ENCODE measurements around the gene RGL3.
A peak's percentile ranks its signal among the peaks of the same experiment; 100 is the strongest.
"Not testable (repeated sequence)": the region's sequence is repeated elsewhere in the genome, so short reads cannot be mapped to it uniquely, and the experiment has no call there.

Gene RGL3

DNA sequence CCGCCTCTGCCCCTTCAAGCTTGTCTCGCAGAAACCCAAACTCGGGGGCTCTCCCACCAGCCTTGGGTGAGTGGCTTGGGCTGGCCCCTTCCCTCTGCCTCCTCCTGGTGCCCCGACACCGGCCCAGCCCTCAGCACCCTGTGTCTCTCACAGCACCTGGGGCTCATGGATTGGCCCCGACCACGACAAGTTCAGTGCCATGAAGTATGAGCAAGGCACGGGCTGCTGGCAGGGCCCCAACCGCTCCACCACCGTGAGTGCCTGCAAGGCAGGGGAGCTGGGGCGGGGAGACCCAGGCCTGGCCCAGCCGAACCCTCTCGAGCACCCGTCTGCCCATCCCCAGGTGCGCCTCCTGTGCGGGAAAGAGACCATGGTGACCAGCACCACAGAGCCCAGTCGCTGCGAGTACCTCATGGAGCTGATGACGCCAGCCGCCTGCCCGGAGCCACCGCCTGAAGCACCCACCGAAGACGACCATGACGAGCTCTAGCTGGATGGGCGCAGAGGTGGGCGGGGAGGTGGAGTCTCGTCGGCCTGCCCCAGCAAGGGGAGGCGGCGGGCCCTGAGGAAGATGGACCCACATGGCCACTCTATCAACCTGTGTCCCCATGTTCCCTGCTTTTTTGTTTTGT, 29.9 kb upstream of the RGL3 start:
- DNase-seq = no peak

- DNase-seq = no peak
Measured at GRCh38 chr19:11448410-11448809, 29.3 kb upstream of the RGL3 start.

- no peak for DNase-seq
Measured at GRCh38 chr19:11447347-11448262, 28.5 kb upstream of the RGL3 start.

DNA sequence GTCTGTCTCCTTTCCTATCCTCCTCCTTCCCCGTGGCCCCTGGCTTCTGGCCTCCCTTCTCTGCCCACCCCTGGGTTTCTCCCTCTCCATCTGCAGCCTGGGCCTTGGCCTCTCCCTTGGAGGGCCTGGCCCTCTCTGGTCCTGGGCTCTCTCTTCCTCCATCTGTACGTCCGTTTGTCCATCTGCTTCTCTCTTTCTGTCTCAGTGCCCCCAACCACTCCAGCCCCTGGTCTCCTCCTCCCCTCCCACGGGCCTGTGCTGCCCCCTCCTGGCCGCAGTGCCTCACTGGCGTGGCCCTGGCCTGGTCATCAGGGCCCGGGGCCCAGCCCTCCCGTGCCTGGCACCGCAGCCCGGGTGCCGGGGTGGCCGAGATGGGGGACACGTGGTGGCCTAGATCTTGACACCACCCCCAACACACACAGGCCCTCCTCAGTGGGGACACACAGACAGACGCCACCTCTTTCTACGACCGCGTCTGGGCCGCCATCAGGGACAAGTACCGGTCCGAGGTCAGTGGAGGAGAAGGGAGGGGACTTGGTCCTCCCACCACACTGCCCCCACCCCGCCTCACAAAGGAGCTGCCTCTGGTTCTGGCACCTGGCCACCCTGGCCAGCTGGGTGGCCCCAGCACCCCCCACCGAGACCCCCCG, 27.7 kb upstream of the RGL3 start:
- DNase-seq = peak; percentile 40

- DNase-seq = no peak
Measured at GRCh38 chr19:11446271-11446651, 27.1 kb upstream of the RGL3 start.

- no peak for DNase-seq
Measured at GRCh38 chr19:11445141-11445540, 26.0 kb upstream of the RGL3 start.

DNA sequence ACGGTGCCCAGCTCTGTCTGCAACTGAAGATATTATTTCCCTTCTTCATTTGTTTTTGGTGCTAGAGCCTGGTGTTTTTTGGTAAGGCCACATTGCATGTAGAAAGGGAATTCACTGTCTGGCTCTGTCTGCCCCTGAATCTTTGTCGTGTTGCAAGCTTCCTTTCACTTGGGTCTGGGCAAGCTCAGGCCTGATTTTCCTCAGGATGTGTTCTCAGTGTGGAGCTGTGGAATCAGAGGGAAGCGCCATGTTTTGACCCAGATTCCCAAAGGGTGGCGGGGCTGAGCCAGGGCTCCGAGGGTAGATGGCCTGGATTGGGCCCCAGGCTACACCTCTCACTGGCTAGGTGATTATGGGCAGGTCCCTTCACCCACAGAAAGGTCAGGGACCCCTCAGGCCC, 24.9 kb upstream of the RGL3 start:
- no peak for DNase-seq

DNA sequence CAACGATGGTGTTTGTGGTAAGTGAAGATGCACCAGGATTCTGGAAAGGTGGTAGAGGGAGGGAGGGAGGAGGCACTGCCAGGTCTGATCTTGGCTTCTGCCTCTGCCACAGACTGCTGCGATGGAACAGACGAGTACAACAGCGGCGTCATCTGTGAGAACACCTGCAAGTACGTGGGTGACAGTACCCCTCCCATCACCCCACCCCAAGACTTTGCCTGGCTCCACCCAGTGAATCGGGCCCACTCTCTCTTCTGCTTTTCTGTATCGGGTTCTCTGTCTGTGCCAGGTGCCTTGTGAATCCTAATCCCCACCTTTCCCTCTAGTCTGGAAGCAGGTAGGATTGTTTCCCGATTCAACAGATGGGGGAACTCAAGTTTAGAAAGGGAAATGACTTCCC, 18.8 kb upstream of the RGL3 start:
- DNase-seq = no peak

GRCh38 chr19:11435833-11436313, 16.8 kb upstream of the RGL3 start:
- no peak for DNase-seq

- DNase-seq = peak; percentile 99
Measured at GRCh38 chr19:11435057-11435832, 16.1 kb upstream of the RGL3 start, which contains the start of the genes ODAD3 and PRKCSH. Gene ODAD3, minus strand, starts transcription at chr19:11435121. Its CDS starts 105 bp downstream, at chr19:11435016. Gene PRKCSH, plus strand, starts transcription at chr19:11435635. Its CDS starts 483 bp downstream, at chr19:11436118.

DNA sequence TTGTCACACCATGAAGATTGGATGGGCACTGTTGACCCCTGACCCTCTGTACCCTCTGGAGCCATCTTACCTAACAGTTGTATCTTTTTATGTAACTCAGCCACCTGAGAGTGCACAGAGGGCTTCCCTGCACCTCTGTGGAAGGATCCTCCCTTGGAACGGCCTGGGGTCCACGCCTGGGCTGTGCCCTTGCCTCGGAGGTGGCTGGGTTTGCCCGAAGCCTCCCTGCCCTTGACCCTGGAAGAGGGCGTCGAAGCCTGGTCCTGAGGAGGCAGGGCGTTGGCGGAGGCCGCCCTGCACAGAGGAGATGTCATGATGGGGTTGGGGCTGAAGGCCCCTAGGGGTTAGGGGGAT, 15.6 kb upstream of the RGL3 start:
- DNase-seq = no peak

DNA sequence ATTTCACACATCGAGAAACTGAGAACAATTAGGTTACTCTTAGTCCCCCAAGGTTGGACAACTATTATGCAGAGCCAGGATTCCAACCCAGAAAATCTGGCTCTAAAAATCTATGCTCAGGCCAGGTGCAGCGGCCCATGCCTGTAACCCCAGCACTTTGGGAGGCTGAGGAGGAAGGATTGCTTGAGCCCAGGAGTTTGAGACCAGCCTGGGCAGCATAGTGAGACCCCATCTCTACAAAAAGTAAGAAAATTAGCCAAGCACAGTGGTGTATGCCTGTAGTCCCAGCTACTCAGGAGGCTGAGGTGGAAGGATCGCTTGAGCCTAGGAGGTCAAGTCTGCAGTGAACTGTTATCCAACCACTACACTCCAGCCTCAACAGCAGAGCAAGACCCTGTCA, 14.4 kb upstream of the RGL3 start:
- DNase-seq = not testable (repeated sequence)

- DNase-seq = no peak
Measured at GRCh38 chr19:11426656-11427055, 7.5 kb upstream of the RGL3 start.

- no peak for DNase-seq
Measured at GRCh38 chr19:11425719-11426457, 6.8 kb upstream of the RGL3 start.

DNA sequence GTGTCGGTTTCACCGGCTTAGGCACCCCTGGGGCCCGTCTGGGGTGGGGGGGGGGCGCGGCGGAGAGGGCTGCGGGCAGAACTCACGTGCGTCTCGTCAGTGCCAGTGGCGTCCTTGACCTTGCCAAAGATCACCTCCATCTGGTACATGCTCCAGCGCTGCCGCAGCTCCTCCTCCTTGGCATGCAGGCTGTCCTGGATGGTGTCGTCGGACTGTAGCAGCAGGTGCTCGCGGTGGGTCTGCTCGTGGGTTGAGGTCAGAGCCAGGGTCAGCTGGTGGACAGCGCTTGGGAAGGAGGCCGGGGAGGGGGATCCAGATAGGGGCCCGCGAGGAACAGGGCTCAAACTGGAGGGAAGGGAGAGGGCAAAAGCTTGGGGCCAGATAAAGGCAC, 4.7 kb upstream of the RGL3 start:
- no peak for DNase-seq

DNA sequence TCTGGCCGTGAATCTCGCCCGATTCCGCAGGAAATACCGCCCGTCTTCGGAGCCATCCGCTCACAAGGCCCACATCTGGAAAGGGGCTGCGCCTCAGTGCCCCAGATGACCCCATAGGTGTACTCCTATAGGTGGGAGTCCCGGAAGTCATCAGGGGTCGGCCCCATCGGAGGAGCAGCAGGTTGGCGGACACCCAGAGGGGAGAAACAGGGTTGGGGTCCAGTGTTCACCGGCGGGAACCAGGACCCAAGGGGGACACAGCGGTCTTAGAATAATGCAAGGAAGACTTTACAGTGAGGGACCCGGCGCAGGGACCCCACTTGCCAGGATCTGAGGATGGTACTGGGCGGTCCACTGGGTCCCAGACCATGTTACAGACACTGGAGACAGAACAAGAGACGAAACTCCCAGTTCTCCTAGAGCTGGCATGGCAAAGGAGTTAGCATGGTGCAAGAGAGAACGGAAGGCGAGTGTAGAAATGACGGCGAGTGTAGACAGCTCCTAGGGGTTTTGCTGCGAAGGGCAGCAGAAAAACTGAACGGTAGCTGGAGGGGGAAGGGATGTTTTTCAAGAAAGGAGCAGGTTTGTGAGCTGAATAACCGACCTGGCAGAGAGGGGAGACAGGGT, 4.2 kb upstream of the RGL3 start:
- no peak for DNase-seq

DNA sequence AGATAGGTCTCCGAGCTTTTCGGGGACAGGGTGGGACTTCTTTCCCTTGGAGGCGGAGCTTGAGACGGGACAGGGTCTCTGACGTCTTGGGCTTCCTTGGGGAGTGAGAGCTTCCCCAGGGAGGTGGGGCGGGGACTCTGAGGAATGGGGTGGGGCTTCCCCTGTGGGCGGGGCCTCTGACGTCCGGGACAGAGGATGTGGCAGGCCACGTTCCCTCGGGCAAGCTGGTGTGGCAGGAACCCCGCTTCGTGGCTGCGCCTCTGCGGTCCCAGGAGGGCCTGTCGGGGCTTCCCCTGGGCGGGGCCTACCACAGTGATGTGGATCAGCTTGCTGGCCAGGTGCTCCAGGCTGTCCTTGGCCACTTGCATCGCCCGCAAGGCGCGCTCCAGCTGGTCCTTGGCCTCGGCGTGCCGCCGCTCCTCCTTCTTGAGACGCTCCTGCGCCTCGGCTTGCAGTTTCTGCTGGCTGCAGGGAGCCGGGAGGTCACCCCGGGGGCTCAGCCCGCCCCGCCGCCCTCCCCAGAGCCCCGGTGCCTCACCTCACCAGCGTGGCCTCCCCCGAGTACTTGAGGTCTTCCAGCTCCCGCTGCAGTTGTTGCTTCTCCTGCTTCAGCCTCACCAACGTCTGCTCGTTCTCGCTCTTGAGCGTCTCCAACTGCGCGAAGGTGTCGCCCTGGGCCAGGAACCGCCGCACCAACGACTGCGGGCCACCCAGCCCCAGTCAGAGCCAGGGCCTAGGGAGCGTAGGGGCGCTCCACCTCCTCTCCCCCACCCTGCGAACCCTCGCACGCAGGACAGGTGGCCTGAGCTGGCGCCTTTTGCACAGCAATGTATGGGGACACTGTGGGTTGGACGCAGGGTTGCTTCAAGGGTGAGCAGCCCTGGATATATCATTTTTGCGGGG, 3.3 kb upstream of the RGL3 start:
- DNase-seq = peak; percentile 83

GRCh38 chr19:11421371-11422098, 2.4 kb upstream of the RGL3 start:
- DNase-seq = peak; percentile 52

DNA sequence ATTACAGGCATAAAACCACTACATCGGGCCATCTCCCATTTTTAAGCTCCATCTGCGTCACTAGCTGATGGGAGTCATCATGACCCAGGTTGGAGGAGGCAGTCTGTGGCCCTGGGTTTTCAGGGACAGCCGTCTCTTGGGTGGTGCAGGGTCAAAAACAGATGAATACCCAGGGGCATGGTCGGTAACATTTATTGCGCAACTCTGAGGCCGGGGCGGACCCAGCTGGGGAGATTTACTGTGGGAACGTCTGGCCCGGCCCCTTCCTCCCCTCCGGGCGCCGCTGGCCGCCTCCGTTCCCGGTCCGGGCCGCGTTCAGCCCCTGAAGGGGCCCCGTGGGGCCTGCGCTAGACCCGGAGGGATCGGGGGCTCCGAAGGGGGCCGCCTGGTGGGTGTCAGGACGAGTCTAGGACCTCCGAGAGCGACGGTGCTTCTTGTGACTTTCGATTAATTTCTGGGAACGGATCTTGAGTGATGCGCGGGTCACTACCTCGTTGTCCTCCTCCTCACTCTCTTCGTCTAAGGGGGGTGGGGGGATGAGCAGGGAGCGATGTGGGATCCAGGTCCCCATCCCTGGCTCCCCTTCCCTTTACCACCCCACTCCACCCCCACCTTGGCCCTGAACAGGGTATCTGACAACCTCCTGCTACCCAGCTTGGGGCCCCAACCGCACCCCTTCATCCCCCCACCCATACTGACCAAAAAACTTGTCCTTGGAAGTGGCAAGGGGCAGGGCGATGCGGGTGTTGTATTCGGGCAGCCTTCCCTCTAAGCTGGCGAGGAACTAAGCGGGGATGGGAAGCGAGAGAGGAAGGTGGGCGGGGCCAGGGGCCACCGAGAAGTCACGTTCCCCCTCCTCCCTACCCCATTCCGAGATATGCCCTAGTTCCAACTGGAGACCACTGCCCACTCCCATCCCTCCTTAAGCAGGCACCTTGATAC, 1.6 kb upstream of the RGL3 start:
- peak; percentile 2 for DNase-seq

Measured in CD4-positive, alpha-beta T cell treated with Interleukin-21 for 1 hour (primary cell).